GM19238 (cell line): ENCODE data around the gene PCNT.
"Not testable (repeated sequence)": the region's sequence is repeated elsewhere in the genome, so short reads cannot be mapped to it uniquely, and the experiment has no call there.

Experiments used
- DNase-seq: peaks from one replicate; pipeline ENCODE4 v3.0.0; 2011; ENCODE audit warnings: low spot score; ENCODE audit not compliant: insufficient read length

PCNT gene

DNA sequence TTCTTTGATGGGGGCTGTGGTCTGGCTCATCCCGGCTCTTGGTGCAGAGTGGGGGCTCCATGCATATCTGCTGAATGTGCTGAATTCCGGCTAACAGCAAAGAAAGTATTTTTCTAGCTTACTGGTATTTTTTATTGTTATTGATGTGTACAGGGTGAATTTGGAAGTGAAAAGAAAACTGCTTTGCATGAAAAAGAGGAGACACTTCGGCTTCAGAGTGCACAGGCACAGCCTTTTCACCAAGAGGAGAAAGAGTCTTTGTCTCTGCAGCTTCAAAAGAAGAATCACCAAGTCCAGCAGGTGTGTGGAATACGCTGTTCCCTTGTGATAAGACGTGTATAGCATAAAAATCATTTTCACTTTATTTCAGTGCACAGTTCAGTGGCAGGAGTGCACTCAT lies 57.6 kb downstream of the PCNT start:
- no peak for DNase-seq

- no peak for DNase-seq
Observed at GRCh38 chr21:46384556-46384955, 60.6 kb downstream of the PCNT start.

- no peak for DNase-seq
Observed at GRCh38 chr21:46385846-46386733, 62.1 kb downstream of the PCNT start.

DNA sequence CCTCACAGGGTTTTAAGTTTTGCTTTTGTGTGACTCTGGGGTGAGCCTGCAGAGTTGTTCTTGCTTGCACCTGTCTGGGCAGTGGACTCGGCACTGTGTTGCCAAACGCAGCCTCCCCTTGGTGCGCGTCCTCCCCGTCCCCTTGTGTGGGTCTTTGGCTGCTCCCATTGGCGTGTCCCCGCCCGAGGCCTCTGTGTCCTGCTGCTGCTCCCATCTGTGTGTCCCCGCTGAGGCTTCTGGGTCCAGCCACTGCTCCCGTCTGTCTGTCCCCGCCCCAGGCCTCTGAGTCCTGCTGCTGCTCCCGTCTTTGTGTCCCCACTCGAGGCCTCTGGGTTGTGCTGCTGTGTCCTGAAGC lies 62.8 kb downstream of the PCNT start:
- DNase-seq: no peak

DNA sequence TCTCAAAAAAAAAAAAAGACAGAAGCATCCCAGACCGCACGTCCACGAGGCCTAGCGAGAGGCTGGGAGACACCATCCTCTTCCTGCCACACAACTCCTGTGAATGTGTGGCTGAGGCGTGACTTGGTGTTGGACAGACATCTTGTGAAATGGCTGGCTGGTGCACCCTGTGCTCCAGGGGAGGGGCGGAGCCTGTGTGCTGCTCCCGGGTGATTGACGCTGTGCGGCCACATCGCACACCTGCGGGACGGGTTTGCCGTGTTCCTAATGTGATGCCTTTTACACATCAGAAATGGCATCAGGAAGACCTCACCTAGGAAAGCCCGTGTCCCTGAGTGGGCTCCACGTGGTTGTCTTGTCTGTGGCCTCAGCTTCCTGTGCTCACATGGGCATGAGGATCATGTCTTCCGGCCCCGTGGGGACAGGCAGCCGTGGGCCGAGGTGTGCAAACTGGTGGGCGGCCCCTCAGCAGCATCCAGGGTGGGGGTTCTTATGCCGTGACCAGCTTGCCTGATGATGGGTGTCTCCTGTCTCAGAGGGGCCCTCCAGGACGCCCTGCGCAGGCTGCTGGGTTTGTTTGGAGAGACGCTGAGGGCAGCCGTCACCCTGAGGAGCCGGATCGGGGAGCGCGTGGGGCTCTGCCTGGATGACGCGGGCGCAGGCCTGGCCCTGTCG lies 64.4 kb downstream of the PCNT start:
- no peak for DNase-seq

DNA sequence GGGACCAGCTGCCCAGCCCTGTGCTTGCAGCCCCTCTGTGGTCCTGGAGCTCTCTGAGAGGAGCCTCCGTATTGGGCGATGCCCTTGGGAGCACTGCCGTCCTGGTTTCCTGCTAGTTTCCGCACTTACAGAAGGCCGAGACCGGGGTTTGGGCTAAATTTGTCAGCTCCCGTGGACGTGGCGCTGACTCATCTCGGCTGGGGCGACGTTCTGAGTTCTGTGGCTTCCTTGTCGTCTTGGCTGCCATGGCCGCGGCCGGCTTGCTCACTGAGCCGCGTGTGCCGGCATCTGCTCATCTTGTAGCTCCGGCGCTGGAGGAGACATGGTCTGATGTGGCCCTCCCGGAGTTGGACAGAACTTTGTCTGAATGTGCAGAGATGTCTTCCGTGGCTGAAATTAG lies 64.9 kb downstream of the PCNT start:
- DNase-seq: no peak

DNA sequence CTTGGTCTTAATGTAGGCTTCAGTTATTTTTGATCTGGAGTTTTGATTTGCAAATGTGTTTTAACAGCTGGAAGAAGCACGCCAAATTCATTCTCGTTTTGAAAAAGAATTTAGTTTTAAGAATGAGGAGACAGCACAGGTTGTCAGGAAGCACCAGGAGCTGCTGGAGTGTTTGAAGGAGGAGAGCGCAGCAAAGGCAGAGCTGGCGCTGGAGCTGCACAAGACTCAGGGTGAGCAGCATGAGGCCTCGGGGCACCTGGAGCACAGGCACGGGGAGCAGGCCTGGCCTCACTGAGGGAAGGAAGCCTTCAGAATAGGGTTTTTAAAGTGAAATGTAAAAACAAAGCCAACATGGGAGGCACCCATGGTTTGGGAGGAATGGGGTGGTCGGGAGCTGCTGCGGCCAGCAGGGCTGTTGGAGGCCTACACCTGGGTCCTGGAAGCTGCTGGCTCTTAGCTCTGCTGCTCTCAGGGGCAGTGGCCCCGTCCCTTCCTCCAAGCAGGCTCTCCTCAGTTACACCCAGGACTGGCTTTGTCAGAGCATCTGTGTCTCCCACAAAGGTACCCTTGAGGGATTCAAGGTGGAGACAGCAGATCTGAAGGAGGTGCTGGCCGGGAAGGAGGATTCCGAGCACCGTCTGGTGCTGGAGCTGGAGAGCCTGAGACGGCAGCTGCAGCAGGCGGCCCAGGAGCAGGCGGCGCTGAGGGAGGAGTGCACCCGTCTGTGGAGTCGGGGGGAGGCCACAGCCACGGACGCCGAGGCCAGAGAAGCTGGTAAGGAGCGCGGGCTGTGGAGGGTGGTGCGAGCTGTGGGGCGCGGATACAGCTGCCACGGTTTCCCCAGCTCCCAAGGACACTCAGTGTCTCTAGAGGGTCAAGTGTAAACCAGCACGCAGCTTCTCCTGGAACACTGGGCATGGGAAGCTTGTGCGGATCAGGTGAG lies 66.9 kb downstream of the PCNT start:
- no peak for DNase-seq

- no peak for DNase-seq
Observed at GRCh38 chr21:46391773-46392172, 67.8 kb downstream of the PCNT start.

DNA sequence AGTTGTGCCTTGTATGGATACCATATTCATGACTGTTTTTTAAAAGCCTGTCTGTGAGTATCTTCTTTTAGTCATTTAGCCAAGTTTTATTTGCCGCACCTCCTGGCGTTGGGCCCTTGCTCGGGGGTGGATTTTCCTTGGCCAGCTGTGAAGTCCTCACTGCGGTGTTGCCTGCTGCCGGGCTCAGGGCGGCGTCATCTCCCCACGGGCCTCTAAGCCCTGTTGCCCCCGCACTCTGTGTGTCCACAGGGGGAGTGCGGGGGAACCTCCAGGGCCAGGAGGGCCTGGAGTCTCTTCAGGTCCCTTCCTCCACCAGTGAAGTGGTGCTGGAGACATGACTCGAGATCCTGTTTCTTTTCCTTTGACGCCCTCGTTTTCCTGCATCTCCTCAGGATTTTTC lies 69.0 kb downstream of the PCNT start:
- DNase-seq: no peak

DNA sequence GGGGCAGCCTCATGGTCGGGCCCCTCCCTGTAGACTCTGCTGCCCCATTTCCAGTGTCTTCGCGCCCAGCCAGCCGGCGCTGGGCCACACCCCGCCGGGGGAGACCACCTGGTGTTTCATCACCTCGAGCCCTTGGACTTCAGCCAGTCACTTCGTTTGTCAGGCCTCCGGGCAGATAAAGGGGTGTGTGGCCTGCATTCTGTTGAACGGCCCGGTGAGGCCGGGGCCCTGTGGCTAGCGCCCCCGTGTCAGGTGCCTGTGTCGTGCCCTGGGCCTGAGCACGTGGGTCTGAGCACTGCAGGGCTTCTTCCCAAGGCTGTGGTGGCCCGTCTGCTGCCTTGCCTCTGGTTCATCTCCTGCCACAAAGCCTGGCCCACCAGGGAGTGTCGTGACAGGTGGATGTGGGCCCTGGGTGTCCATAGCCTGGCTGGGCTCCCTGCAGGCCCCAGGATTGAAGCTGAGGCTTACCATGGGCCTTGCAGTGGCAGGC lies 69.5 kb downstream of the PCNT start:
- no peak for DNase-seq

- DNase-seq: no peak
Observed at GRCh38 chr21:46393941-46394594, 70.1 kb downstream of the PCNT start.

- DNase-seq: no peak
Observed at GRCh38 chr21:46394595-46395104, 70.7 kb downstream of the PCNT start.

DNA sequence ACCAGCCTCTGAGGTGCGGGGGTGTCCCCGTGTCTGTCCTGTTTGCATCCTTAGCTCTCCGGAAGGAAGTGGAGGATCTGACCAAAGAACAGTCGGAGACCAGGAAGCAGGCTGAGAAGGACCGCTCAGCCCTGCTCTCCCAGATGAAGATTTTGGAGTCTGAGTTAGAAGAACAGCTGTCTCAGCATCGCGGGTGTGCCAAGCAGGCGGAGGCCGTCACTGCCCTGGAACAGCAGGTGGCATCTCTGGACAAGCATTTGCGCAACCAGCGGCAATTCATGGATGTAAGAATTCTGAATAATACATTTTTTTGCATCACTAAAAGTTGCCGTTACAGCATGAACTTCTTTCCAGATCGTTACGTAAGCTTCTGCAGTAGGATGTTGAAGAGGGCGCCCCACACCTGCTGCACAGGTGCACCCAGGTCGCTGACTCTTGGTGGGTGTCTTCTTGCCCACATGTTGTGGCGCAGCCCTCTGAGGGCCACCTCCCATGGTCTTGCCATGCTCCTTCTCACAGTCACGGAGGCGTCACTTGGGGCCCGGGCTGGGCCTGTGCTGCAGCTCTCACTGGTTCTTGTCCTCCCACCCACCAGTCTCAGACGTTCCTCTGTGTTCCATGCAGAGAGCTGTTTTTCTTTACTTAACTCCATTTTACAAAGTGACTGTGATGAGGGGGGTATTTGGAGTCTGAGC lies 73.4 kb downstream of the PCNT start:
- DNase-seq: no peak

DNA sequence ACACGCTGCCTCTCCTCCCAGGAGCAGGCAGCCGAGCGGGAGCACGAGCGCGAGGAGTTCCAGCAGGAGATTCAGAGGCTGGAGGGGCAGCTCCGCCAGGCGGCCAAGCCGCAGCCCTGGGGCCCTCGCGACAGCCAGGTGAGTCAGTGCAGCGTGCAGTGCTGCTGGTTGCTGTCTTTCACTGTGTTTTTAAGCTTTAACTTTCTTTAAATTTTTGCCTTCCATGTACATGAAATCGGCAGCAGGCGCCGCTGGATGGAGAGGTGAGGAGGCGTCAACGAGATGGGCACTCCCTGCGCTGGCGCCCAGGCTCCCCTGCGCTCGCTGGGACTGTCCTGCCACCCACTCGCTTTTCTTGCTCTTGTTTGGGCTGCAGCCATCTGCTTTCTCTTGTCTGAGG lies 74.0 kb downstream of the PCNT start:
- DNase-seq: no peak

DNA sequence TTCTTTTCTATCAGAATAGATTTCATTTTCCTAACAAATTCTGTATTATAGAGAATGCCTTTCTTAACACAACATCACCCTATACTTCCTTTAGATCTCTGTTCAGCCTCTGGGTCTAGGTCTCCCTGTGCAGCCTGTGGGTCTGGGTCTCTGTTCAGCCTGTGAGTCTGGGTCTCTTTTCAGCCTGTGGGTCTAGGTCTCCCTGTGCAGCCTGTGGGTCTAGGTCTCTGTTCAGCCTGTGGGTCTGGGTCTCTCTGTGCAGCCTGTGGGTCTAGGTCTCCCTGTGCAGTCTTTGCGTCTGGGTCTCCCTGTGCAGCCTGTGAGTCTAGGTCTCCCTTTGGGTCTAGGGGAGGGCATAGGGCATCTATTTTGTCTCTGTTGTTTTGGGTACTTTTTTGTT lies 75.2 kb downstream of the PCNT start:
- DNase-seq: no peak

DNA sequence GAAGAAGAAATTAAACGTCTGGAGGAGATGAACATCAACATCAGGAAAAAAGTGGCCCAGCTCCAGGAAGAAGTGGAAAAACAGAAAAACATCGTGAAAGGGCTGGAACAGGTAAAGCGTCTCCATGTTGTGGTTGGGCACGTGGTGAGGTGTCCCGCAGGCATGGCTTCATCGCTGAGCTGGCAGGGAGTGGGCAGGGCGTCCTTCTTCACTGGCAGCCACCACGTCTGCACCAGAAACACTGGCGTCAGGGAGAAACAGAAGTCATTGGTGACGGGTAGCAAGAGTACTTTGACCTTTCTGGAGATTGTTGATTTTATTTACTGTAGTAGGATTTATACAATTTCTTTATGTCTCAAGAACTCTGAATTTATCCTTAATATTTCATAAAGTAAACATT lies 75.7 kb downstream of the PCNT start:
- no peak for DNase-seq

DNA sequence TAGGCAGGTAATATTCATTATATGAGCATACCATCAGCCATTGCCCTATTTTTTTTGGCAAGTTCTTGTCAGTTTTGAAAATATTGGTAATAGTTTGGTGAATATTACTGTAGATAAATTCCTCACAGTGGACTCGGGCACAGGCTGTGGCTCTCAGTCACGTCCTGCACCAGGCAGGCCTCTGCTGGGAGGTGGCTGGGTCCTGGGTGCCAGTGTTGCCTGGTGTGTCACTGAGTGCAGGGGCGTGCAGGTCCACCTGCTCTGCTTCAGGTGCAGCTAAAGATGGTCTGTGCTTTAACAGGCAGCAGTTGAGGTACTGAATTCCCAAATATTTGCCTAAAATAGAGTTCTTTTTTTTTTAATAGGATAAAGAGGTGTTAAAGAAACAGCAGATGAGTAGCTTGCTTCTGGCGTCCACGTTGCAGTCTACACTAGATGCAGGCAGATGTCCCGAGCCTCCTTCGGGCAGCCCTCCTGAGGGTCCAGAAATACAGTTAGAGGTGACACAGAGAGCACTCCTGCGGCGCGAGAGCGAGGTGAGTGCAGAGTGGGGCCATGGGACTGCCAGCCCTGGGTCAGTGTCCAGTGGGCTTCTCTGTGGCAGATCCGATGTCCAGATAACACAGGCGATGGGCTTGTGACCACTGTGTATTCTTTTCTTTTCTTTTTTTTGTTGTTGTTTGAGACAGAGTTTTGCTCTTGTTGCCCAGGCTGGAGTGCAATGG lies 77.4 kb downstream of the PCNT start:
- DNase-seq: no peak

DNA sequence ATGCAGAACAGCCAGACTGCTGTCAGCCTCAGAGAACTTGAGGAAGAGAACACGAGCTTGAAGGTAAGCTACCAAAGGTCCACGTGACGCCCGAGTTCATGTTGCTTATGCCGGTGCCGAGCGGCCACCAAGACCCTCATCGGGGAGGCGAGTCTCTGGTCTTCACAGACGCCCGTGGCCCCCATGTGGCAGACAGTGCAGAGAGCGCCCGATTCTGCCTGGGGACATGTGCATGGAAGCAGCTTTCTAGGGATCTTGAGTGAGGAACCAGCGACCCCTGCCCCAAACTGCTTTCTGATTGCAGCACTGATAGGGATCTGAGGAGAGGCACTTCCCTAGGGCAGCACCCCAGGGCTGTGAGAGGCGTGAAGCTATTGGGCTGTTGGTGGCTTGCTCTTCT lies 78.5 kb downstream of the PCNT start:
- DNase-seq: no peak

DNA sequence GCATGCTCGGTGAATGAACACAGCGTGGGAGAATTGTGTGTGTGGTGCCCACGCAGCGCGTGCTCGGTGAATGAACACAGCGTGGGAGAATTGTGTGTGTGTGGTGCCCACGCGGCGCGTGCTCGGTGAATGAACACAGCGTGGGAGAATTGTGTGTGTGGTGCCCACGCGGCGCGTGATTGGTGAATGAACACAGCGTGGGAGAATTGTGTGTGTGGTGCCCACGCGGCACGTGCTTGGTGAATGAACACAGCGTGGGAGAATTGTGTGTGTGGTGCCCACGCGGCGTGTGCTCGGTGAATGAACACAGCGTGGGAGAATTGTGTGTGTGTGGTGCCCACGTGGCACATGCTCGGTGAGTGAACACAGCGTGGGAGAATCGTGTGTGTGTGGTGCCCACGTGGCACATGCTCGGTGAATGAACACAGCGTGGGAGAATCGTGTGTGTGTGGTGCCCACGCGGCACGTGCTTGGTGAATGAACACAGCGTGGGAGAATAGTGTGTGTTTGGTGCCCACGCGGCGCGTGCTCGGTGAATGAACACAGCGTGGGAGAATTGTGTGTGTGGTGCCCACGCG lies 79.4 kb downstream of the PCNT start:
- DNase-seq: not testable (repeated sequence)
